Stomach (tissue), 9 donors: ENCODE data around the gene COPS6. TPM values are rescaled to one million over a fixed set of nuclear protein-coding genes. Genes with fewer than 3 reads are reported as not detected.

Experiments used
- DNase-seq, 2 donors: peaks; one replicate each; pipeline versions ENCODE4 v3.0.0 to v3.0.0-alpha.2; 2013 to 2019
- H3K27ac ChIP-seq, 5 donors: fragments of 200-600 bp in 4 of 5; sonication (generic) in 4 of 5; one replicate each; pipeline ENCODE4 v1.5.1; 2013 to 2019; ENCODE audit warnings: mild to moderate bottlenecking in 1 of 5, moderate library complexity in 1 of 5
- H3K27me3 ChIP-seq, 3 donors: fragments of 200-600 bp; sonication (generic); one replicate each; pipeline ENCODE4 v1.5.1; 2017 to 2019; ENCODE audit warnings: mixed run types in 1 of 3
- H3K36me3 ChIP-seq, 4 donors: fragments of 200-600 bp; sonication (generic); 1 replicate in 3 of 4; 2 replicates in 1 of 4; pipeline ENCODE4 v1.5.1; 2016 to 2019
- H3K4me1 ChIP-seq, 4 donors: fragments of 200-600 bp; sonication (generic); one replicate each; pipeline ENCODE4 v1.5.1; 2016 to 2019
- H3K4me3 ChIP-seq, 4 donors: fragments of 200-600 bp; sonication (generic) in 3 of 4; one replicate each; pipeline ENCODE4 v1.5.1; 2016 to 2019; ENCODE audit warnings: mild to moderate bottlenecking in 1 of 4
- H3K9me3 ChIP-seq, 4 donors: fragments of 200-600 bp; sonication (generic); one replicate each; pipeline ENCODE4 v1.5.1; 2016 to 2019
- CTCF ChIP-seq, 7 experiments: fragments of 450-650 bp in 4 of 7; fragments of 200-600 bp in 3 of 7; sonication (generic) in 3 of 7; IDR thresholded peaks; one replicate each; pipeline ENCODE4 v1.5.1; 2016 to 2019; ENCODE audit warnings: antibody characterized with exemption in 7 of 7, control low read depth in 2 of 7, mild to moderate bottlenecking in 1 of 7
- EP300 ChIP-seq: sonication (generic); formaldehyde crosslinking; IDR thresholded peaks from one replicate; pipeline ENCODE4 v1.6.1; 2017; ENCODE audit warnings: antibody characterized with exemption
- POLR2A ChIP-seq, 4 donors: fragments of 450-650 bp; IDR thresholded peaks; one replicate each; pipeline ENCODE4 v1.6.1; 2016; ENCODE audit warnings: antibody characterized with exemption in 4 of 4, control low read depth in 2 of 4, mild to moderate bottlenecking in 1 of 4, moderate library complexity in 1 of 4
- POLR2AphosphoS5 ChIP-seq, 3 donors: sonication (generic); formaldehyde crosslinking; IDR thresholded peaks; one replicate each; pipeline ENCODE4 v1.6.1; 2016; ENCODE audit warnings: antibody characterized with exemption in 3 of 3
- WGBS, 5 donors: extraction: QIAGEN DNeasy Blood & Tissue Kit in 3 of 5; methylation state at CpG; one replicate each; pipeline versions ENCODE4 v1.1.5 to v1.1.7; 2013 to 2018; 5-methylcytosine and 5-hydroxymethylcytosine counted together
- intact Hi-C: fragments of 100-400 bp; cut with DNase I; formaldehyde crosslinking; loops from one replicate; pipeline ENCODE4 v1.15.1; 2023; ENCODE audit warnings: low total_unique reads
- polyA plus RNA-seq, 3 donors: library from polyadenylated mRNA; stranded (reverse); fragments of 200-250 nt; gene quantifications; one replicate each; pipeline ENCODE4 v1.2.3, GENCODE V29; 2013
- total RNA-seq, 5 donors: library from RNA; depleted of rRNA; stranded (reverse); fragments of >200 nt; gene quantifications; one replicate each; pipeline versions ENCODE4 v1.1.0 to v1.2.3, GENCODE V29; 2014 to 2016
- donor health status: healthy with polysubstance abuse.
- donor health status: Bipolar disorder and iron deficiency.
- donor health status: healthy.

The COPS6 gene
- total and polyA plus RNA-seq, 8 donors: 34.2 to 197 (median 93.9) TPM

GRCh38 chr7:100080907-100081534 lies 7.7 kb upstream of the COPS6 start:
- Histone ChIP-seq H3K27me3 (no peaks in the 10 kb centered on the region), H3K36me3 (peaks cover 14 to 37% (median 36%) of the 10 kb centered on the region in 4 donors), H3K4me3 (peak overlapping the region; percentile 84 to 98 (median 92)), H3K27ac (peak overlapping the region; percentile 67 to 93 (median 88)), H3K4me1 (peaks cover 29 to 51% (median 41%) of the 10 kb centered on the region in 4 donors), H3K9me3 (no peaks in the 10 kb centered on the region)
- intact Hi-C loops: no loop called here
- no peak for TF ChIP-seq POLR2AphosphoS5 (IDR thresholded peaks at IDR 0.05)
- no peak for TF ChIP-seq EP300
- TF ChIP-seq CTCF (IDR thresholded peaks at IDR 0.05): no peak
- no peak for TF ChIP-seq POLR2A (IDR thresholded peaks at IDR 0.05)
- 1% methylated on average over 32 to 34 of the region's 34 CpGs for WGBS, 5 donors
- DNase-seq: peak in 1 of 2 donors; percentile 61

- no peaks in the 10 kb centered on the region for H3K27me3 ChIP-seq
- intact Hi-C loops: no loop called here
- TF ChIP-seq POLR2AphosphoS5 (IDR thresholded peaks at IDR 0.05) (peak; percentile 74 to 98 (median 85)), POLR2A (IDR thresholded peaks at IDR 0.05) (no peak), EP300 (peak; percentile 51), CTCF (IDR thresholded peaks at IDR 0.05) (peak in 6 of 7 experiments; percentile 61 to 97 (median 94))
- H3K36me3 ChIP-seq: peaks cover 9 to 31% (median 30%) of the 10 kb centered on the region in 4 donors
- H3K4me3 ChIP-seq: peak within 1 kb of the TSS; percentile 84 to 98 (median 92)
- peak within 1 kb of the TSS; percentile 67 to 93 (median 88) for H3K27ac ChIP-seq
- H3K9me3 ChIP-seq: no peaks in the 10 kb centered on the region
- WGBS, 5 donors: 0 to 2% (median 1%) methylated on average over 39 to 55 of the region's 55 CpGs
- peak; percentile 98 to 100 for DNase-seq
- peaks cover 29 to 51% (median 42%) of the 10 kb centered on the region in 4 donors for H3K4me1 ChIP-seq
Measured at GRCh38 chr7:100081535-100082102, 7.2 kb upstream of the COPS6 start, which contains the start of gene ZNF3. Gene ZNF3 (minus strand): TSS chr7:100081723. CDS start chr7:100077357, 4,366 bp downstream.

GRCh38 chr7:100082978-100083377 lies 5.8 kb upstream of the COPS6 start:
- Histone ChIP-seq H3K9me3 (no peaks in the 10 kb centered on the region), H3K4me3 (no peak overlapping the region), H3K27ac (peak overlapping the region in 4 of 5 donors; percentile 83 to 93 (median 89)), H3K36me3 (peaks cover 0 to 18% (median 17%) of the 10 kb centered on the region in 4 donors), H3K4me1 (peaks cover 31 to 56% (median 43%) of the 10 kb centered on the region in 4 donors), H3K27me3 (no peaks in the 10 kb centered on the region)
- WGBS, 5 donors: 57 to 61% (median 59%) methylated on average over 4 of the region's 4 CpGs
- DNase-seq: no peak
- intact Hi-C loops: no loop called here
- TF ChIP-seq POLR2A (IDR thresholded peaks at IDR 0.05) (no peak), CTCF (IDR thresholded peaks at IDR 0.05) (no peak), EP300 (no peak), POLR2AphosphoS5 (IDR thresholded peaks at IDR 0.05) (no peak)

- H3K9me3 ChIP-seq: no peaks in the 10 kb centered on the region
- no peak overlapping the region for H3K4me3 ChIP-seq
- no peak overlapping the region for H3K27ac ChIP-seq
- no peaks in the 10 kb centered on the region for H3K27me3 ChIP-seq
- 51 to 81% (median 72%) methylated on average over 3 of the region's 3 CpGs for WGBS, 5 donors
- intact Hi-C loops: no loop called here
- TF ChIP-seq CTCF (IDR thresholded peaks at IDR 0.05): no peak
- no peak for TF ChIP-seq POLR2A (IDR thresholded peaks at IDR 0.05)
- no peak for TF ChIP-seq EP300
- TF ChIP-seq POLR2AphosphoS5 (IDR thresholded peaks at IDR 0.05): no peak
- H3K4me1 ChIP-seq: peaks cover 32 to 54% (median 40%) of the 10 kb centered on the region in 4 donors
- H3K36me3 ChIP-seq: peaks cover 2 to 7% (median 5%) of the 10 kb centered on the region in 4 donors
- no peak for DNase-seq
Measured at GRCh38 chr7:100085515-100085914, 3.3 kb upstream of the COPS6 start.
